Ectodermal cell (in vitro differentiated cells): ENCODE measurements around the gene HDDC3.
"Not testable (repeated sequence)": the region's sequence is repeated elsewhere in the genome, so short reads cannot be mapped to it uniquely, and the experiment has no call there.

Experiments used
- H3K27ac ChIP-seq: 2 replicates; pipeline ENCODE4 v1.7.0; 2013; ENCODE audit warnings: mild to moderate bottlenecking, low read depth, low read length; ENCODE audit not compliant: insufficient read depth, poor library complexity, severe bottlenecking
- H3K27me3 ChIP-seq: 2 replicates; pipeline ENCODE4 v1.7.0; 2013; ENCODE audit warnings: mild to moderate bottlenecking, low read length; ENCODE audit not compliant: insufficient read depth, control insufficient read depth, poor library complexity, severe bottlenecking
- H3K36me3 ChIP-seq: one replicate; pipeline ENCODE4 v1.7.0; 2013; ENCODE audit warnings: low read length; ENCODE audit not compliant: control insufficient read depth, insufficient read depth
- H3K4me1 ChIP-seq: one replicate; pipeline ENCODE4 v1.7.0; 2013; ENCODE audit warnings: low read length; ENCODE audit not compliant: control insufficient read depth, insufficient read depth
- H3K4me3 ChIP-seq: 2 replicates; pipeline ENCODE4 v1.7.0; 2013; ENCODE audit warnings: low read depth, low read length, control low read depth; ENCODE audit not compliant: insufficient read depth
- H3K9me3 ChIP-seq: 2 replicates; pipeline ENCODE4 v1.7.0; 2013; ENCODE audit warnings: mild to moderate bottlenecking, low read length, moderate library complexity; ENCODE audit not compliant: control insufficient read depth
- WGBS, 2 experiments: methylation state at CpG; one replicate each; pipeline ENCODE4 v1.1.7; 2013; ENCODE audit warnings: missing lambda C conversion rate in 2 of 2; 5-methylcytosine and 5-hydroxymethylcytosine counted together

The HDDC3 gene

DNA sequence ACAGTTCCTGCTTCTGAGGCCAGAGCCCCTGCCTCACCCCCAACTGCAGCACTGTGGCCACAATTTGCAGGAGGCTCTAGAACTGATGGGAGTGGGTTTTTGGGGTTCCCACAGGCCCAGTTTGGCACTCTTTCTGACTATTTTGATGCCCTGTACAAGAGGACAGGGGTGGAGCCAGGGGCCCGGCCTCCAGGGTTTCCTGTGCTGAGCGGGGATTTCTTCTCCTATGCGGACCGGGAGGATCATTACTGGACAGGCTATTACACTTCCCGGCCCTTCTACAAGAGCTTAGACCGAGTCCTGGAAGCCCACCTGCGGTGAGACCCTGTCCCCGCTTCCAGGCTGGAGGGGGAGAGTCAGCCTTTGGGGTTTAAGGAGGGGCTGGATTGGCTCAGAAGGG is 22.4 kb downstream of the HDDC3 start:
- Histone ChIP-seq H3K4me3 (no peak overlapping the region), H3K9me3 (no peaks in the 10 kb centered on the region), H3K27me3 (no peaks in the 10 kb centered on the region), H3K4me1 (no peaks in the 10 kb centered on the region), H3K27ac (no peak overlapping the region), H3K36me3 (peaks cover 3% of the 10 kb centered on the region)
- WGBS, 2 experiments: 92 to 96% methylated on average over 8 of the region's 8 CpGs

DNA sequence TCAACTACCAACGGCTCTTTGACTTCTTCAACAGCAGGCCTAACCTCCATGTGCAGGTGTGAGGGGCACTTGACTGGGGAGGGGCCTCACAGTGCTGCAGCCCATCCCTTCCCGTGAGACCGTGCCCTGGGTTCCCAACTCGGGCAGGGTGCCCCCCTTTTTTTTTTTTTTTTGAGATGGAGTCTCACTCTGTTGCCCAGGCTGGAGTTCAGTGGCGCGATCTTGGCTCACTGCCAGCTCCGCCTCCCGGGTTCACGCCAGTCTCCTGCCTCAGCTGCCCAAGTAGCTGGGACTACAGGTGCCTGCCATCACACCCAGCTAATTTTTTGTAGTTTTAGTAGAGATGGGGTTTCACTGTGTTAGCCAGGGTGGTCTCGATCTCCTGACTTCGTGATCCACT is 22.9 kb downstream of the HDDC3 start:
- H3K36me3 ChIP-seq, H3K4me3 ChIP-seq, H3K27me3 ChIP-seq, H3K4me1 ChIP-seq, H3K27ac ChIP-seq, H3K9me3 ChIP-seq: not testable (repeated sequence)
- WGBS, 2 experiments: 90 to 95% methylated on average over 11 of the region's 11 CpGs

DNA sequence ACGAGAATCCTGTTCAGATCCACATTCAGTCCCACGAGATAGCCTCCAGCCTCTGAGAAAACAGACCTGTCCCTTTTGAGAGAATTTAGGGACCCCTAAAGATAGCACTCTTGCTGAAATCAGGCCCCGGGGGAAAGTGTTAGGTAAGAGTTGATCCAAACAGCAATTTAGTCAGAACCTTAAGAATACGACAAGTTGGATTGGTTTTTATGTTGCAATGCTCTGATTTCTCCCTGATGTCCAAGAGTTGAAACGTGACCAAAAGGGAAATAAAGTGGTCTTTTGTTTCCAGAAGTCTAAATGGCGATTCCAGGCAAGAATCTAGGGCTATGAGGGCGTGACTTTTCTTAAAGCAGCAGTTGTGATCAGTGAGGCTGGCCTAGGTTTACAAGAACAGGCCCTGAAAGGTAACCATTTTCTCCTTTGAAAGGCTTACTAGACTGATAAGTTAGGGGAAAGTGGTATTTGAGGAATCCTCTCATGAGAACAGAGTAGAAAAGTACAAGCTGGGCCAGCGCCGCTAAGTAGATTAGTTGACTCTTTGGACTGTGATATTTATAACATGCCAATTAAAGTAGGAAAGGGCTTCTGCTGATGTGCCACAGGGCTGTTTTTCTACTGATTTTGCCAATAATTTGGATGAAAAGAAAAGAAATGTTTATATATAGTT is 24.4 kb downstream of the HDDC3 start:
- Histone ChIP-seq H3K4me1 (peaks cover 8% of the 10 kb centered on the region), H3K27me3 (peaks cover 17% of the 10 kb centered on the region), H3K36me3 (peaks cover 3% of the 10 kb centered on the region), H3K4me3 (no peak overlapping the region), H3K9me3 (no peaks in the 10 kb centered on the region), H3K27ac (no peak overlapping the region)
- 91 to 93% methylated on average over 9 of the region's 9 CpGs for WGBS, 2 experiments

DNA sequence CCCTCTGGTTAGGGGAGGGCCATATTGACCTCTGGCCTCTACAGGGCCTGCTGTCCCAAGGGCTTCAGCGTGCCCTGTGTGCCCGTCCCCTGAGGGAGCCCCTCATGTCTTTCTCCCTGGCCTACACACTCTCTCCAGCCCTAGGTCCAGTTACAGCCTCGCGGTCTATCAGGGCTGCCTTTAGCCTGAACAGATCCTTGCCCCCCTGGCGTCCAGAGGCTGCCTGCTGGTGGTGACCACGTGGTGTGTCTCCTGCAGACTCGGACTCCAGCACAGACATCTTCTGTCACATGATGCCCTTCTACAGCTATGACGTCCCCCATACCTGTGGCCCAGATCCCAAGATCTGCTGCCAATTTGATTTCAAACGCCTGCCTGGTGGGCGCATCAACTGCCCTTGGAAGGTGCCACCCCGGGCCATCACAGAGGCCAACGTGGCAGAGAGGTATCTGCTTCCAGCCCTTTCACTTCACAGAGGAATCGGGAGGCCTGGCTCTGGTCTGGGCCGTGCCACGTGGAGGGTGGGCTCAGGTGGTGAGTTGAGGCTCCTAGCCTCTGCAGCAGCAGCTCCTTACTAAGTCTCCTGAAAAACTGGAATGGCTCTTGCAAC is 25.2 kb downstream of the HDDC3 start:
- no peak overlapping the region for H3K4me3 ChIP-seq
- H3K36me3 ChIP-seq: peaks cover 3% of the 10 kb centered on the region
- no peak overlapping the region for H3K27ac ChIP-seq
- 92 to 93% methylated on average over 15 of the region's 15 CpGs for WGBS, 2 experiments
- H3K4me1 ChIP-seq: peaks cover 8% of the 10 kb centered on the region
- peaks cover 18% of the 10 kb centered on the region for H3K27me3 ChIP-seq
- no peaks in the 10 kb centered on the region for H3K9me3 ChIP-seq

DNA sequence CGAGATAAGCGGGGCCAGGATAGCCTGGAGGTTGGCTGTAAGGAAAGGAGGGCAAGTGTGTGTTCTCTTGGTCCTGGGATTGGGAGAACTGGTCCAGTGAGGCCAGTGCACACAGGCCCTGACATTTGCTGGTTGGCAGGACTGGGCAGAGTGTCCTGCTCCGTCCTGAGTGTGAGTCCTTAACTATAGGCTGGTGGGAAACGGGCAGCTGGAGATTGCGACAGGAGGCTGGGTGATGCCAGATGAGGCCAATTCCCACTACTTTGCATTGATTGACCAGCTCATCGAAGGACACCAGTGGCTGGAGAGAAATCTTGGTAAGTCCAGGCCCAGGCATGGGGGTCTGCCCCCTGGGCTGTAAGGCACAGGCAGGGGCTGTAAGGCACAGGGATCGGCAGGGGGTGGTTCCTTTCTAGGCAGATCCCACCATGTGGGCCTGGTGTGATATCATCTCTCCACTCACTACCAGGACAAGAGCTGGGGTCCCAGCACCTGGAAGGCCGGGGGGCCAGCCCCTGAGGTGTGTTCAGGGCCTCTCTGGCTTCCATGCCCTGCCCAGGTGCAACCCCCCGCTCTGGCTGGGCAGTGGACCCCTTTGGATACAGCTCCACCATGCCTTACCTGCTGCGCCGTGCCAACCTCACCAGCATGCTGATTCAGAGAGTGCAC is 26.0 kb downstream of the HDDC3 start:
- H3K9me3 ChIP-seq: no peaks in the 10 kb centered on the region
- H3K27me3 ChIP-seq: peaks cover 18% of the 10 kb centered on the region
- H3K4me1 ChIP-seq: peaks cover 8% of the 10 kb centered on the region
- H3K27ac ChIP-seq: no peak overlapping the region
- no peak overlapping the region for H3K4me3 ChIP-seq
- peaks cover 3% of the 10 kb centered on the region for H3K36me3 ChIP-seq
- WGBS, 2 experiments: 93 to 95% methylated on average over 11 of the region's 11 CpGs

DNA sequence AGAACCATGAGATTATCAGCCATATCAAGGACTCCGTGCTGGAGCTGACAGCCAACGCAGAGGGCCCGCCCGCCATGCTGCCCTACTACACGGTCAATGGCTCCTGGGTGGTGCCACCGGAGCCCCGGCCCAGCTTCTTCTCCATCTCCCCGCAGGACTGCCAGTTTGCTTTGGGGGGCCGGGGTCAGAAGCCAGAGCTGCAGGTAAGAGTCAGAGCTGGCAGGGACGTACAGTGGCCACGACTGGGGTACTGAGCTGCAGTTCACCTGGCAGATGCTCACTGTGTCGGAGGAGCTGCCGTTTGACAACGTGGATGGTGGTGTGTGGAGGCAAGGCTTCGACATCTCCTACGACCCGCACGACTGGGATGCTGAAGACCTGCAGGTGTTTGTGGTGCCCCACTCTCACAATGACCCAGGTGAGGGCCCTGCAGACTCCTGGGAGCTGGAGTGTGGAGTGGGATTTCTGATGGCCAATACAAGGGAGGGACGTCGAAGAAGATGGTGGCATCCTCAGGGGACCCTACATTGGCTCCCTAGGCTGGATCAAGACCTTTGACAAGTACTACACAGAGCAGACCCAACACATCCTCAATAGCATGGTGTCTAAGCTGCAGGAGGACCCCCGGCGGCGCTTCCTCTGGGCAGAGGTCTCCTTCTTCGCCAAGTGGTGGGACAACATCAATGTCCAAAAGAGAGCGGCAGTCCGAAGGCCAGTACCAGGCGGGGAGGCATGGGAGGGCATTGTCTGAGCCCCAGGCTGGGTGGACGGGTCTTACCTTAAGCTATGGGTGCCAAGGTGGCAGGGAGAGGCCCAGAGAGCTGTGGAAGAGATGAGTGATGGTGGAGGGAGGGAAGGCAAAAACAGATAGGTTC is 26.8 kb downstream of the HDDC3 start:
- Histone ChIP-seq H3K4me1 (peaks cover 8% of the 10 kb centered on the region), H3K9me3 (no peaks in the 10 kb centered on the region), H3K4me3 (no peak overlapping the region), H3K27ac (no peak overlapping the region), H3K36me3 (peaks cover 3% of the 10 kb centered on the region), H3K27me3 (peaks cover 18% of the 10 kb centered on the region)
- 96 to 97% methylated on average over 28 of the region's 28 CpGs for WGBS, 2 experiments

DNA sequence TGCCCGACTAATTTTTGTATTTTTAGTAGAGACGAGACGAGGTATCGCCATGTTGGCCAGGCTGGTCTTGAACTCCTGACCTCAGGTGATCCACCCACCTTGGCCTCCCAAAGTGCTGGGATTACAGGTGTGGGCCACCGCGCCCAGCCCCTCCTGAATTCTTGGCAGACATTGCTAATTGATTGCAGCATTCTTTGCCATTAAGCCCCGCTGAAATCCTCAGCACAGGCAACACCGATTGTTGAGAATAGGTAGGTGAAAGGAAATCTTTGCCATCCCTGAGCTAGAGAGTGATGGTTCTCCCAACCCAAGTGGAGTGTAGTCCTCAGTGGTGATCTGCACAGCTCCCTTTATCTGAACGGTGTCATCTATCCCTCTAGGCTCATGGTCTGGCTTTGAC is 27.6 kb downstream of the HDDC3 start:
- no peak overlapping the region for H3K4me3 ChIP-seq
- WGBS, 2 experiments: 91 to 95% methylated on average over 9 of the region's 9 CpGs
- H3K9me3 ChIP-seq: no peaks in the 10 kb centered on the region
- peaks cover 3% of the 10 kb centered on the region for H3K36me3 ChIP-seq
- peaks cover 18% of the 10 kb centered on the region for H3K27me3 ChIP-seq
- H3K27ac ChIP-seq: no peak overlapping the region
- peaks cover 8% of the 10 kb centered on the region for H3K4me1 ChIP-seq

DNA sequence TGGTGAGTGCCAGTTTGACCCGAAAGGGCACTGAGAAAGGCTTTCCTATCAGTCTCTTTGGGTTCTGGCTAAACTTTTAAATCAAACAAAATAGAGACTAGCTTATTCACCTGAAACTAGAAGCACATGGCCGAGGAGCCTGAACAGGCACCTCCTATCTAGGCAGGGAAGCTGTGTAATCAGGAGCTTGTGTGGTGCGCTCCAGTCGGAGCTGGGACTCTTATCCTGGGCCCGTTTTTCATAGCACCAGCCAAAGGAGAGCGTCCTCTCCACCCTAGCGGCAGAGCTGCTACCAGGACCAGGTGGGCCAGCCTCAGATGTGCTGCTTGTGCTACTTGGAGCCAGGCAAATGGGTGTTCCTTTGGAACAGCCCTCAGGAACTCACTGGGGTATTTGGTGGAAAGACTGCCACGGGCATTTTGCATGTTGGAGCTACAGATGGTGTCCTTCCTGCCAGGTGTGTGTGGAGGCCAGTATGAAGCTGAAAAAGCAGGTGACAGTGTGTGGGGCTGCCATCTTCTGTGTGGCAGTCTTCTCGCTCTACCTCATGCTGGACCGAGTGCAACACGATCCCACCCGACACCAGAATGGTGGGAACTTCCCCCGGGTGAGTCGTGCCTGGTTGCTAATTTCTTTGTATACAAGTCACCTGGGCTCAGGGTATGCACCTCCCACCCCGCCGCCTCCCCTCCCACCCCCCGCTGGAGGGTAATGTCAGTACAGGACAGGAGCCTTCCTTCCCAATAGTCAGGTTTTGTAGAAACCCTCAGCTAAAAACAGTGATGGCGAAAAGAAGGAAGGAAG is 28.4 kb downstream of the HDDC3 start:
- H3K4me3 ChIP-seq: peak overlapping the region; percentile 68
- 34 to 36% methylated on average over 18 of the region's 18 CpGs for WGBS, 2 experiments

DNA sequence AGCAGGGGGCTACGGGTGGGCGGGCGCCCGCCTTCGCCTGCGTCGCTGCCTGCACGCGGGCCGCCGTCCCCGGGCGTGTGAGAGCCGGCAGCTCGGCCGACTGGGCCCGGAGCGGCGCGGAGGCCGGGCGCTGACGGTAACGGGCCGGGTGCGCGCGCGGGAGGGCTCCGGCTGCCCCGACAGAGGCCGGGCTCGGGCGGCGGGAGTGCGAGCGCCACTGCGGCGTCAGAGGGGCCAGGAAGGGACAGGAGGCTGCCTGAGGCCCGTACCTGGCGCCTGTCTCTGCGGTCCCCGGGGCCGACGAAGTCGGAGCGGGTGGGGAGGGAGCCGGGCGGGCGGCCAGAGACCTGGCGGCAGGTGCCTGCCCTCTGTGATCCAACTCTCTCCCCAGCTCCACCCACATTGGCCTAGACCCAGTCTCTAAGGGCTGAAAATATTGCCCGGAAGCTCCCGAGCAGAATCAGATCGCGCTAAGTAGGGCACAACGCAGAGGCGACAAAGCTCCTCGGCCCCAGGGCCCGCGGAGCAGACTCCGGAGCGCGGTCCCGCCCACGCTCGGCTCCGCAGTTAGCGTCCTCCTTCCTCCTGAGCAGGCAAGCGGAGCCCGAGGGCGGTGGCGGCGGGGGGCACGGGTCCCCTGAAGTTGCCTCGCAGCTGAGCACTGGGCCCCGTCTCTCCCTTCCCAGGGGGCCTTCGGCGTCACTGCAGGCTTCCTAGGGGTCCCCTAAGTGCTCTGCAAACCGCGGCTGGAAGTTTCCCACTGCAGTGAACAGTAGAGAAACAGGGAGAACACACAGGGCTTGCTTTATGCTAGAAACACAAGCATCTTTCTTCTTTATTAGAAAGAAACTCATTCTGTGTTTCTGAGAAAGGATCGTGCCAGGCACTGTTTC is 29.3 kb downstream of the HDDC3 start, which contains the start of gene MAN2A2:
MAN2A2 (plus strand) TSS at position 463 of the 893 bp plus-strand sequence. CDS start 906 bp downstream, outside the sequence.
- WGBS, 2 experiments: 0 to 1% methylated on average over 81 of the region's 81 CpGs
- H3K27ac ChIP-seq: no peak within 1 kb of the TSS

More for the DNA sequence above, 28.4 kb downstream of the HDDC3 start:
- H3K36me3 ChIP-seq: peaks cover 3% of the 10 kb centered on the region
- no peak overlapping the region for H3K27ac ChIP-seq
- no peaks in the 10 kb centered on the region for H3K9me3 ChIP-seq
- peaks cover 8% of the 10 kb centered on the region for H3K4me1 ChIP-seq
- peaks cover 18% of the 10 kb centered on the region for H3K27me3 ChIP-seq

More for the DNA sequence above, 29.3 kb downstream of the HDDC3 start, which contains the start of gene MAN2A2:
- Histone ChIP-seq H3K4me1 (peaks cover 8% of the 10 kb centered on the region), H3K36me3 (peaks cover 3% of the 10 kb centered on the region), H3K9me3 (no peaks in the 10 kb centered on the region), H3K27me3 (peaks cover 18% of the 10 kb centered on the region), H3K4me3 (peak within 1 kb of the TSS; percentile 68)
